Activated effector memory CD4-positive, alpha-beta T cell treated with anti-CD3 and anti-CD28 coated beads, Interleukin-2, amount 50 U/mL, for 16 hours (primary cell): Measurements from ENCODE around the gene VPS11.
"Not testable (repeated sequence)": the region's sequence is repeated elsewhere in the genome, so short reads cannot be mapped to it uniquely, and the experiment has no call there.

Experiments
- DNase-seq: peaks from one replicate; pipeline ENCODE4 v3.0.0-alpha.2; 2020

The VPS11 gene

GRCh38 chr11:119067371-119068222 is at the start of gene VPS11:
TSS of gene VPS11 (plus strand) at chr11:119067818. CDS start at chr11:119067824, 6 bp downstream.
- DNase-seq, result peak; percentile 99

DNA sequence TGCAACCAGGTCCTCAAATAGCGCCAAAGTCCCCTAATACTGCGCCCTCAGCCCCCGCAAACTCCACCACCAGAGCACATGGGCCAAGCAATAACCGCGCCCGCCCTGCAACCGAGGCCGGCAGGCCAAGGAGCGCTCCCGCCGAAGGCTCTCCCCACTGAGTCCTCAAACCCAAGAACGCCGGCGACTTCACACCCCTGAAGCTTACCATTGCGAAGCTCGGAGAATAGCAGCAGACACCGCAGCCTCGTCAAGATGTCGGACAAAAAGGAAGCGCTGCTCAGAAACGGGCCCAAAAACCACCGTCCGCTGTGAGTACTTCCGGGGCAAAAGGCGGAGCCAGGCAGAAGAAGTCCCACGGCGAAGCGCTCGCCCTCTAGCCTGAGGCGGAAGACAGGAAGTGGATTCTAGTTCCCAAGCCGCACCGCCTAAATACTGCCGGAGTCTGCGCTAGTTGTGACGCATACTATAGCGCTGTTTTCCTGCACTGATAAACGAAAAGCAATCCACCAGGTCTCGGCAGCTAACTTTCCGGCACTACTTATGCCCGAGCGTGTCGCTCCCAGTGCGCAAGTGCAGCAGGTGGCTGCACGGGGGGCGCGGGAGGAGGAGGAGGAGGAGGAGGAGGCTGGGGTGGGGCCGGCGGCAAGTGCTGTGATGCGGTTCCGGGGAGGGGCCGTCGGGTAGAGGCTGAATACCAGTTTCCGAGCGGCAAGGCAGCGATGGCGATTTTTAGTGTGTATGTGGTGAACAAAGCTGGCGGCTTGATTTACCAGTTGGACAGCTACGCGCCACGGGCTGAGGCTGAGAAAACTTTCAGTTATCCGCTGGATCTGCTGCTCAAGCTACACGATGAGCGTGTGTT is 49.3 kb upstream of the VPS11 start, which contains the start of the genes RPS25 and TRAPPC4:
TSS of gene RPS25 (minus strand) at position 270 of the 865 bp plus-strand sequence. CDS start at position 211, 59 bp downstream.
TSS of gene TRAPPC4 (plus strand) at position 693 of the 865 bp plus-strand sequence. CDS start at position 723, 30 bp downstream.
- peak; percentile 98 for DNase-seq

DNA sequence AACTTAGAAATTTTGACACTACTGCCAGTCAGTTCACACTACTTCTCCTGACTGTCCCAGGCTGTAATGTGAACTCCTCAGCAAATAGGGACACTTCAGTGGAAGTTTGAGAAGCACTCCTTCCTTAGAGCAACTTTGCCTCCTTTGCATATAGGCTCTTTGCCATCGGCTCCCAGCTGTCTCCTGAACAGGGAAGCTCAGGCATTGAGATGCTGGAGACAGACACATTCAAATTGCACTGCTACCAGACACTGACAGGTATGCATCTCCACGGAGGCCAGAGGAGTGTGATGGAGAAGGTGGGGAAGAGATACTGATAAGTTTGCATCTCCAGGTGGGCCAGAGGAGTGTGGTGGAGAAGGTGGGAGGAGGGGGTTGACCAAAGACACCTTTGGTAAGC is 47.6 kb upstream of the VPS11 start:
- no peak for DNase-seq

DNA sequence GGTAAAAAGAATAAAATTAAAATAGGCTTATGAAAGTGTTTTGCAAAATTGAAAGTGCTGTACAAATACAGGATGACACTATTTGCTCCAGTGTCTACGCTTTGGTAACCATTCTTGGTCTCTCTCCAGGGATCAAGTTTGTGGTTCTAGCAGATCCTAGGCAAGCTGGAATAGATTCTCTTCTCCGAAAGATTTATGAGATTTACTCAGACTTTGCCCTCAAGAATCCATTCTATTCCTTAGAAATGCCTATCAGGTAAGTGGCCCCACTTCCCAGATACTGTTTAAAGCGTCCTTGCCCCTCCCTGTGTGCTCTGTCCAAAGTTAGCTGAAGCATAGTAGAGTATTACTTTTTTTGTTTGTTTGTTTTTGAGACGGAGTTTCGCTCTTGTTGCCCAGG is 46.0 kb upstream of the VPS11 start:
- no peak for DNase-seq

DNA sequence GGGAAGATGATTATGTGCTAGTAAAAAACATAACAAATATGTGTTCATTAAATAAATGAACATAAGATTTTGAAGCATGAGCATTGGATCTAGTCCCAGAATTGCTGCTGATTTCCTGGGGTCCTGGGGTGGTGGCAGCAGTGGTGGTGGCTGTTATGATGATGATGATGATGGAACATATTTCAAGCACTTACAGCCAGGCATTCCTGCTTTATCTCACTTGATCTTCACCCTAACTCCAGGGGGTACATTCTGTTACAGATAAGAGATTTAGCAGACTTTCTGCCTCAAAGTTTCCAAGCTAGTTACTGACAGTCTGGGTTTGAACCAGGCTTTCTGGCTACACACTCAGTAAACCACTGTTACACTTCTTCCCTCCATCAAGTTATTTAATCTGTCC is 43.9 kb upstream of the VPS11 start:
- DNase-seq, result no peak

DNA sequence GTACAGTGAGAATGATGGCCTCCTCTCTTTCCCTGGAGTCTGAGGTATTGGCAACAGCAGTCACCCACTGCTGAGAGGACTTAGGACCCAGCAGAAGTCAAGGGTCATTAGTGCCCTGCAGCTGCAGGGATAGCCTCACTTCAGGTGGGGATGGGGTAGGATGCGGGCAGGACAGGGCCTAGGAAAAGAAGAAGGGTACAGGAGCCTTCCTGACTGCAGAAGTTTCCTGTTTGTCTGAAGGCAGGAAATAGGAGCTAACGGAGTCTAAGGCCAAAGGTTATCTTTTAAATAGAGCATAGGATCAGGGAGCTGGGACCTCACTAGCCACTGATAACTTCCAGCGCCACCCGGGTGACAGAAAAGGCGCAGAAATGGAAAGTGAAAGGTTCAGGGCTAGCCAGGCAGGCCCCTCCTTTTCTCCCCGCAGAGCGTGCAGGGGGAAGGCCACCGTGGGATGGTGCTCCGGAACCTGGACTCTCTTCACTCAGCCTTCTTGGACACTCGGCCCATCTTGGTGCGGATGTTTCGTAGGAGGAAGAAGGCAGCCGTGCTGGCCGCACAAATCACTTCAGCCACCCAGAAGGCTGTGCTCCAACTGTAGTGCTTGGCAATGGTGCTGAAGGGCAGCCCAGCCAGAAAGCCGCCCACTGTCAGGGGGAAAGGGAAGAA is 43.1 kb upstream of the VPS11 start:
- DNase-seq, result no peak

DNA sequence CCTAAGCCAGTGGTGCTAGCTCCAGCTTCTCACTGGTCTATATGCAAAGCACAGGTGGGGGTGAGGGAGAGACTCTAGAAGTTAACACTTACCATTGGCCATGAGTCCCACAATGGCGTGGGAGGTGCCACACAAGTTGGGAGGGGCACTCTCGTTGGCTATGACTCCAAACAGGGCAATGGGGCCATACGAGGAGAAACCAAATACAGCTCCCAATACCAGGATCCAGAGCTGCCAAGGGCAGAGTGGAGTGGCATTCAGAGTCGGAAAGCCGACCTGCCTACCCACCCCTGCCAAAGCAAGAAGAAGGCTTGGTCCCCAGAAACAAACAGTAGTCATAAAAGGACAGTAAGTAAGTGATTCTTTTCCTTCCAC is 42.5 kb upstream of the VPS11 start:
- no peak for DNase-seq

DNA sequence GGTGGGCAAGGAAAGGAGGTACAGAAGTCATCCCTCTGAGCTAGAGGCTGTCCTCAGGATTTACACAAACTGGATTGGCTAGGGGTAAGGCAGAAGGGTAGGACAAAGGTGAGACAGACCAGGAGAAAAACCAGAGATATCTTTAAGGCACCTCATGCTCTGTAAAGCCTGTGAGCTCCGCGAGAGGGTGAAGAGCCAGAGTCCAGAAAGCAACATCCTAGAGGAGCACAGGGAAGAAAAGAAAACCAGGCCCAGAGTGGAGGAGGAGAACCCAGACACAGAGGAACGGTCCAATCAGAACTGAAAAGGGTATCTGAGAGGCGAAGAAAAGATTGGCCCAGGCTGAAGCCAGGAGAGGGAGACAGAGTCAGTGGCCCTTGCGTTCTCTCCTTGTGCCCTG is 42.1 kb upstream of the VPS11 start:
- no peak for DNase-seq

DNA sequence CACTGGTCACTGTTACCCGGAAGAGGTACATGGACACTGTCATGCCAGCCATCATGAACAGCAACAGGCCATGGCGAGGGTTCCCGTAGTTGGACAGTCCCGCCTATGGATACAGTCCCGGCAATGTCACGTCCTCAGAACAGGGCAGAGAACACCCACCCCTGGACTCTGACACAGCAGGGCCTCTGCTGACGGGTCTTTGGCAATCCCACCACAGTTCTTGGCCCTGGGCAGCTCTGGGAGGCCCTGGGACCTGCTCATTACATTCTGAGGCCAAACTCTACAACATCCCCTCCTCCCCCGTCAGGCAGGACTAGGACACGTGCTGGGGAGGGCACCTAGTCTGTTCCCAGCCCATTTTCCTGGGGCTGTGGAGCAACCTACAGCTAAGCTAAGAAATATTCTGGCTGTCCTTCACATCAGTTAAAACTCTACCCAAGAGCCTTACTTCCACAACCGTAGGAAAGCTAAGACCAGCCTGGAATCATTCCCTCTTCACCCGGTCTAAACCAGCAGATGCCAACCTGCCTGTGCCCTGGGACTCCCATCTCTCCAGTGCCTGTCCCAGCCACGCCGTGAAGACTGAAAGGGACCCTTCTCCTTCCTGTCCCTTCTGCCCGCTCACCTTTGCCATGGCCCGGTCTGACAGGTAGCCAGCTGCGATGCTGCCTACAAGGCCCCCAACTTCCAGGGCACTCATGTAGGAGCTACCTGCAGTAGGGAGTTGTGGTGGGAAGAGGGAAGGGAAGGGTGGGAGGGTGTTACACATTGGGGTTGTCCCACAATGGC is 41.4 kb upstream of the VPS11 start:
- DNase-seq, result no peak

GRCh38 chr11:119026970-119027369 is 40.6 kb upstream of the VPS11 start:
- DNase-seq, result no peak

GRCh38 chr11:119027561-119028345 is 39.9 kb upstream of the VPS11 start:
- no peak for DNase-seq

DNA sequence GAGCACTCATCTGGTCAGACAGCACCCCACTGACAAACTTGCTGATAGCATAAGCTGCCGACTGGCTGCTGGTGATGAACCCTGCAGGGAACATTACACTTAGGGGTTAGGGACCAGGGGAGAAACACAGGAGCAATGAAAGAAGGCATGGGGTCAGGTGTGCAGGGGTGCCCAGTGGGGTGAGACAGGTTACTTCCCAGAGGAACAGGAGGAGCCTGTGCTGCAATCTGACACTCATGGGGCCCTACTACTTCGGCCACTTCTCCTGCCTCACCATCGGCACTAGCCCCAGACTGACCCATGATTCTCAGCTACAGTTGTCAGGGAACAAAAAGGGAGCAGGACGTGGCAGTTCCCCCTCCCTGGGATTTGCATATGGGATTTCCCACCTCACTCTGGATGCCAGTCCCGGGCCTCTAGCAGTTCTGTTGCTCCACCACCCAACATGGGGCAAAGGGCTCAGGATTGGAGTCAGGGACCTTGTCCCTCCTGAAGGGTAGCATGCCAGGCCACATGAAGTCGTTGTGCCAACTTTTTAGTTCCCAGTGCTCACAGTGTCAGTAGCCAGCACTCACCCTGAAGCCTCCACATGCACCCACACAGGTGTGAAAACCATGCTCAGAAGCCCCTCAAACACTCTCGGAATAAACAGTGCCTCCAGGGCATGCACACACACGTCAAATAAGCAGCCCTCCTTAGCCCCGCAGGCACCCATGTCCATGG is 39.1 kb upstream of the VPS11 start:
- DNase-seq, result no peak

GRCh38 chr11:119029069-119029339 is 38.6 kb upstream of the VPS11 start:
- no peak for DNase-seq

- DNase-seq, result peak; percentile 83
These were observed 38.1 kb upstream of the VPS11 start for GRCh38 chr11:119029340-119030028.

- DNase-seq, result no peak
These were observed 37.6 kb upstream of the VPS11 start for GRCh38 chr11:119030029-119030328.

DNA sequence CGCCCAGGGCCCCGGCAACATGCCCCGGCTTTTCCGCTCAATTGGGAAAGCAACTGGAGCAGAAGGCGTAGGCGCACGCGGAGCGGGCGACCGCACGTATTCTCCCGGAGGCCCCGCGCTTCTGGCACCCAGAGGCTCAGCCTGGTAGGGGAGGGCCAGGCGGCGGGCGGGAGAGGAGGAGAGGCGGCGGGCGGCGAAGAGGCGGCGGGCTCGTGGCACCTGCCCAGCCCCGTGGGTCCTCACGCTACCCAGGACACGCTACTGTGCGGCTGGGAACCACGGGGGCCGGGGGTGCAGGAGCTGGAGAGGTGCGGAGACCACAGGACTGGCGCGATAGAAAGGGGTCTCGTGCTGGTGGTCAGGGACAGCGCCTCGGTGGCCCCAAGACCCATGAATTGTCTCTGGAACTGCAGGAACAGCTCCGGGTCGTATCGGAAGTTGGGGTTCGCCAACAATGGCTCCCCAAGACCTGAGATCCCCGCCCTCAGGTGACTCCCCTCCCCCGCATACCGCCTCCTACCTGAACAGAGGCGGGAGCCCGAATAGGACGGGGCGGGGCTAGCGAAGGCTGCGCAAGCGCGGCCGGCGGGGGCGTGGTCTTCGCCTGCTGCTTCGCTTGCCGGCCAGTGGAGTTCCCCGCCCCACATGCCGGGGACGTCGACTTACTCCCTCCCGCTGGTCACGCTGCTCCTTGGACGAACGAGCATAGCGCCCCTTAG is 37.1 kb upstream of the VPS11 start, which contains the start of gene SLC37A4:
TSS of gene SLC37A4 (minus strand) at position 549 of the 719 bp plus-strand sequence.
- peak; percentile 100 for DNase-seq

GRCh38 chr11:119031912-119032280 is 35.7 kb upstream of the VPS11 start:
- no peak for DNase-seq

DNA sequence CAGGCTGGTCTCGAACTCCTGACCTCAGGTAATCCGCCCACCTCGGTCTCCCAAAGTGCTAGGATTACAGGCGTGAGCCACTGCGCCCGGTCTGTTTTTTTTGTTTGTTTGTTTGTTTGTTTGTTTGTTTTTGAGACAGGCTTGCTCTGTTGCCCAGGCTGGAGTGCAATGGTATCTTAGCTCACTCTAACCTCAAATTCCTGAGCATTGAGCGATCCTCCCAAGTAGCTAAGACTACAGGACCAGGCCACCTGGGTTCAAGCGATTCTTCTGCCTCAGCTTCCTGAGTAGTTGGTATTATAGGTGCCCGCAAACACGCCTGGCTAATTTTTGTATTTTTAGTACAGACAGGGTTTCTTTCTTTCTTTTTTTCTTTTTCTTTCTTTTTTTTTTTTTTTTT is 34.2 kb upstream of the VPS11 start:
- DNase-seq, result not testable (repeated sequence)

DNA sequence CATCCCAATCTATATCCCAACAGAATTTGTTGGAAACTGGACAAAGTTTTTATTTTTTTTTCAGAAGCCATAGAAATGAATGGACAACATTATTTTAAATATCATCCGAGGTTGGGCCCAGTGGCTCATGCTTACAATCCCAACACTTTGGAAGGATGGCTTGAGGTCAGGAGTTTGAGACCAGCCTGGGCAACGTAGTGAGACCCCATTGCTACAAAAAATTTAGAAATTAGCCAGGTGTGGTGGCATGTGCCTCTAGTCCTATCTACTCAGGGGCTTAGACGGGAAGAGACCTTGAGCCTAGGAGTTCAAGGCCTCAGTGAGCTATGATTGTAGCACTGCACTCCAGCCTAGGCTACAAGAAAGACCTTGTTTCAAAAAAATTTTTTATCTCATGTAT is 32.8 kb upstream of the VPS11 start:
- DNase-seq, result no peak

- no peak for DNase-seq
These were observed 28.7 kb upstream of the VPS11 start for GRCh38 chr11:119038884-119039283.
